ENCODE results near the gene BARD1. TPM values are rescaled to one million over a fixed set of nuclear protein-coding genes. Genes with fewer than 3 reads are reported as not detected.

Gene BARD1
- total RNA-seq, 4 donors from 2014 or later = 39.8 to 120 (median 54.4) TPM

GRCh38 chr2:214742119-214742518 lies 67.4 kb downstream of the BARD1 start:
- H3K27me3 ChIP-seq = no peaks in the 10 kb centered on the region
- intact Hi-C loops (cut with DNase I; ENCODE audit: low total_unique reads) = no loop called here
- H3K36me3 ChIP-seq = no peaks in the 10 kb centered on the region

GRCh38 chr2:214740867-214741395 lies 68.6 kb downstream of the BARD1 start:
- Histone ChIP-seq H3K4me1 (no peaks in the 10 kb centered on the region), H3K36me3 (no peaks in the 10 kb centered on the region), H3K27ac (no peak overlapping the region), H3K27me3 (no peaks in the 10 kb centered on the region), H3K4me3 (no peak overlapping the region), H3K9me3 (no peaks in the 10 kb centered on the region)
- TF ChIP-seq POLR2A (IDR thresholded peaks at IDR 0.05) = no peak
- no peak for TF ChIP-seq CTCF (IDR thresholded peaks at IDR 0.05)
- no peak for DNase-seq
- intact Hi-C loops (cut with DNase I; ENCODE audit: low total_unique reads) = no loop called here

More at GRCh38 chr2:214742119-214742518, 67.4 kb downstream of the BARD1 start:
- Histone ChIP-seq H3K4me3 (no peak overlapping the region), H3K9me3 (no peaks in the 10 kb centered on the region), H3K27ac (no peak overlapping the region), H3K4me1 (no peaks in the 10 kb centered on the region)
- DNase-seq = no peak
- TF ChIP-seq POLR2A (IDR thresholded peaks at IDR 0.05) (no peak), CTCF (IDR thresholded peaks at IDR 0.05) (no peak)

GRCh38 chr2:214737188-214737587 lies 72.3 kb downstream of the BARD1 start:
- no peaks in the 10 kb centered on the region for H3K4me1 ChIP-seq
- no peak overlapping the region for H3K27ac ChIP-seq
- no peak overlapping the region for H3K4me3 ChIP-seq
- intact Hi-C loops (cut with DNase I; ENCODE audit: low total_unique reads) = no loop called here
- no peaks in the 10 kb centered on the region for H3K36me3 ChIP-seq
- TF ChIP-seq POLR2A (IDR thresholded peaks at IDR 0.05) (no peak), CTCF (IDR thresholded peaks at IDR 0.05) (no peak)
- no peaks in the 10 kb centered on the region for H3K27me3 ChIP-seq
- DNase-seq = no peak
- no peaks in the 10 kb centered on the region for H3K9me3 ChIP-seq

GRCh38 chr2:214730800-214731407 lies 78.6 kb downstream of the BARD1 start:
- Histone ChIP-seq H3K27ac (no peak overlapping the region), H3K9me3 (no peaks in the 10 kb centered on the region), H3K4me1 (no peaks in the 10 kb centered on the region), H3K4me3 (no peak overlapping the region), H3K36me3 (no peaks in the 10 kb centered on the region), H3K27me3 (no peaks in the 10 kb centered on the region)
- intact Hi-C loops (cut with DNase I; ENCODE audit: low total_unique reads) = no loop called here
- no peak for DNase-seq
- TF ChIP-seq POLR2A (IDR thresholded peaks at IDR 0.05) (no peak), CTCF (IDR thresholded peaks at IDR 0.05) (no peak)

GRCh38 chr2:214730248-214730647 lies 79.2 kb downstream of the BARD1 start:
- H3K4me1 ChIP-seq = no peaks in the 10 kb centered on the region
- no peak for DNase-seq
- TF ChIP-seq POLR2A (IDR thresholded peaks at IDR 0.05) (no peak), CTCF (IDR thresholded peaks at IDR 0.05) (no peak)
- no peak overlapping the region for H3K4me3 ChIP-seq
- H3K27me3 ChIP-seq = no peaks in the 10 kb centered on the region
- no peak overlapping the region for H3K27ac ChIP-seq
- intact Hi-C loops (cut with DNase I; ENCODE audit: low total_unique reads) = no loop called here
- no peaks in the 10 kb centered on the region for H3K9me3 ChIP-seq
- H3K36me3 ChIP-seq = no peaks in the 10 kb centered on the region
